Neuronal stem cell (in vitro differentiated cells): ENCODE measurements around the gene GYPC.
A peak's percentile ranks its signal among the peaks of the same experiment; 100 is the strongest.

Source experiments
- DNase-seq: peaks from one replicate; pipeline ENCODE4 v3.0.0-alpha.2; 2013; ENCODE audit warnings: low spot score
- H2AFZ ChIP-seq: one replicate; pipeline ENCODE4 v1.6.1; 2013; ENCODE audit warnings: mild to moderate bottlenecking, low read length, inconsistent platforms
- H2AK5ac ChIP-seq: 2 replicates; pipeline ENCODE4 v1.6.1; 2013; ENCODE audit warnings: low read depth, mild to moderate bottlenecking, inconsistent platforms, low read length, moderate library complexity, mixed read lengths
- H2BK120ac ChIP-seq: 2 replicates; pipeline ENCODE4 v1.6.1; 2013; ENCODE audit warnings: low read depth, mild to moderate bottlenecking, inconsistent platforms, low read length, moderate library complexity, mixed read lengths
- H2BK12ac ChIP-seq: one replicate; pipeline ENCODE4 v1.6.1; 2013; ENCODE audit warnings: low read length, inconsistent platforms
- H2BK15ac ChIP-seq: 2 replicates; pipeline ENCODE4 v1.6.1; 2013; ENCODE audit warnings: mild to moderate bottlenecking, low read length, inconsistent platforms, mixed read lengths
- H2BK5ac ChIP-seq: one replicate; pipeline ENCODE4 v1.6.1; 2013; ENCODE audit warnings: inconsistent platforms, mild to moderate bottlenecking, low read length, moderate library complexity
- H3K14ac ChIP-seq: one replicate; pipeline ENCODE4 v1.6.1; 2013; ENCODE audit warnings: low read length, inconsistent platforms
- H3K18ac ChIP-seq: 2 replicates; pipeline ENCODE4 v1.6.1; 2013; ENCODE audit warnings: low read length, inconsistent platforms
- H3K23ac ChIP-seq: 2 replicates; pipeline ENCODE4 v1.6.1; 2013; ENCODE audit warnings: low read depth, mild to moderate bottlenecking, mixed read lengths, low read length, inconsistent platforms; ENCODE audit not compliant: poor library complexity
- H3K27ac ChIP-seq: replicated peaks from 3 replicates; pipeline ENCODE4 v1.5.1; 2013; ENCODE audit warnings: low read length, inconsistent platforms
- H3K27me3 ChIP-seq, 3 experiments: 2 replicates each; pipeline ENCODE4 v1.6.1; 2013; ENCODE audit warnings: low read length in 3 of 3, mild to moderate bottlenecking in 2 of 3, inconsistent platforms in 1 of 3, low read depth in 1 of 3, mixed read lengths in 1 of 3, moderate library complexity in 1 of 3; ENCODE audit not compliant: control insufficient read depth in 3 of 3, insufficient read depth in 3 of 3
- H3K36me3 ChIP-seq, 2 donors: replicated peaks in 1 of 2; 2 replicates each; pipeline ENCODE4 v1.6.1; 2013; ENCODE audit warnings: low read length in 2 of 2; ENCODE audit not compliant: control insufficient read depth in 2 of 2, insufficient read depth in 2 of 2
- H3K4ac ChIP-seq: 2 replicates; pipeline ENCODE4 v1.6.1; 2013; ENCODE audit warnings: inconsistent platforms, mild to moderate bottlenecking, low read length, moderate library complexity
- H3K4me1 ChIP-seq, 2 donors: 1 replicate in 1 of 2; 2 replicates in 1 of 2; pipeline ENCODE4 v1.6.1; 2013; ENCODE audit warnings: low read length in 2 of 2, low read depth in 1 of 2; ENCODE audit not compliant: control insufficient read depth in 2 of 2, insufficient read depth in 1 of 2
- H3K4me2 ChIP-seq: one replicate; pipeline ENCODE4 v1.6.1; 2013; ENCODE audit warnings: mild to moderate bottlenecking, low read length, inconsistent platforms; ENCODE audit not compliant: insufficient read depth, poor library complexity, severe bottlenecking
- H3K4me3 ChIP-seq, 2 donors: 2 replicates each; pipeline ENCODE4 v1.5.1; 2013; ENCODE audit warnings: low read length in 2 of 2, mild to moderate bottlenecking in 2 of 2, inconsistent platforms in 1 of 2, moderate library complexity in 1 of 2
- H3K79me1 ChIP-seq: one replicate; pipeline ENCODE4 v1.6.1; 2013; ENCODE audit warnings: low read depth, mild to moderate bottlenecking, inconsistent platforms, low read length, moderate library complexity
- H3K9ac ChIP-seq: one replicate; pipeline ENCODE4 v1.6.1; 2013; ENCODE audit warnings: mild to moderate bottlenecking, low read depth, low read length, inconsistent platforms; ENCODE audit not compliant: poor library complexity
- H3K9me3 ChIP-seq, 2 donors: replicated peaks in 1 of 2; 2 replicates each; pipeline versions ENCODE3 to v1.6.1; 2013; ENCODE audit warnings: low read length in 2 of 2, mild to moderate bottlenecking in 2 of 2, inconsistent platforms in 1 of 2, low read depth in 1 of 2, mixed read lengths in 1 of 2, moderate library complexity in 1 of 2; ENCODE audit not compliant: control insufficient read depth in 2 of 2, insufficient read depth in 1 of 2
- H4K8ac ChIP-seq: one replicate; pipeline ENCODE4 v1.6.1; 2013; ENCODE audit warnings: low read depth, mild to moderate bottlenecking, inconsistent platforms, low read length, moderate library complexity
- H4K91ac ChIP-seq: one replicate; pipeline ENCODE4 v1.6.1; 2013; ENCODE audit warnings: low read length, low read depth, mild to moderate bottlenecking, inconsistent platforms; ENCODE audit not compliant: poor library complexity
- WGBS, 2 donors: extraction: QIAGEN DNeasy Blood & Tissue Kit; methylation state at CpG; one replicate each; pipeline ENCODE4 v1.1.7; 2013; ENCODE audit warnings: missing lambda C conversion rate in 2 of 2, mixed read lengths in 1 of 2; ENCODE audit not compliant: insufficient read length in 2 of 2, insufficient replicate concordance in 1 of 2; ENCODE audit errors: extremely low coverage in 2 of 2; 5-methylcytosine and 5-hydroxymethylcytosine counted together

Gene GYPC

GRCh38 chr2:126663184-126663963, 7.4 kb downstream of the GYPC start:
- no peak overlapping the region for H2BK120ac ChIP-seq
- H4K8ac ChIP-seq, result no peak overlapping the region
- no peak overlapping the region for H2BK5ac ChIP-seq
- no peak overlapping the region for H3K4me2 ChIP-seq
- peaks cover 11 to 27% of the 10 kb centered on the region in 2 donors for H3K4me1 ChIP-seq
- peak overlapping the region; percentile 76 for H3K4ac ChIP-seq
- H3K14ac ChIP-seq, result peak overlapping the region; percentile 43
- H2AK5ac ChIP-seq, result no peak overlapping the region
- DNase-seq, result no peak
- no peak overlapping the region for H2AFZ ChIP-seq
- peak overlapping the region; percentile 30 for H2BK12ac ChIP-seq
- no CpG with 5 or more reads among the region's 13 CpGs for WGBS, 2 donors
- H4K91ac ChIP-seq, result no peak overlapping the region
- no peak overlapping the region for H3K27ac ChIP-seq
- H2BK15ac ChIP-seq, result no peak overlapping the region
- no peaks in the 10 kb centered on the region for H3K9me3 ChIP-seq
- peaks cover 0 to 14% of the 10 kb centered on the region in 2 donors for H3K36me3 ChIP-seq
- peaks cover 0 to 2% (median 0%) of the 10 kb centered on the region in 3 experiments for H3K27me3 ChIP-seq
- no peak overlapping the region for H3K9ac ChIP-seq
- peak overlapping the region; percentile 65 for H3K18ac ChIP-seq
- H3K4me3 ChIP-seq, result no peak overlapping the region
- H3K79me1 ChIP-seq, result peaks cover 2% of the 10 kb centered on the region
- H3K23ac ChIP-seq, result no peak overlapping the region

- Histone ChIP-seq H2BK120ac (no peak overlapping the region), H3K4me3 (no peak overlapping the region), H3K27ac (no peak overlapping the region), H3K18ac (no peak overlapping the region), H2BK12ac (no peak overlapping the region), H3K4me2 (no peak overlapping the region), H2AFZ (no peak overlapping the region), H3K27me3 (peaks cover 0 to 2% (median 0%) of the 10 kb centered on the region in 3 experiments), H3K9ac (no peak overlapping the region), H3K4me1 (peaks cover 12 to 22% of the 10 kb centered on the region in 2 donors), H2BK15ac (no peak overlapping the region), H3K4ac (no peak overlapping the region), H3K23ac (no peak overlapping the region), H4K8ac (no peak overlapping the region), H3K14ac (no peak overlapping the region), H3K36me3 (peaks cover 0 to 13% of the 10 kb centered on the region in 2 donors), H3K9me3 (no peaks in the 10 kb centered on the region), H4K91ac (no peak overlapping the region), H2AK5ac (no peak overlapping the region), H3K79me1 (peaks cover 2% of the 10 kb centered on the region), H2BK5ac (no peak overlapping the region)
- WGBS, 2 donors, result no CpG with 5 or more reads among the region's 3 CpGs
- DNase-seq, result no peak
Observed at GRCh38 chr2:126664234-126664633, 8.3 kb downstream of the GYPC start.

GRCh38 chr2:126664639-126665038, 8.7 kb downstream of the GYPC start:
- Histone ChIP-seq H3K9ac (no peak overlapping the region), H3K27me3 (peaks cover 0 to 2% (median 0%) of the 10 kb centered on the region in 3 experiments), H4K8ac (no peak overlapping the region), H2BK15ac (no peak overlapping the region), H2BK12ac (no peak overlapping the region), H2BK120ac (no peak overlapping the region), H3K27ac (no peak overlapping the region), H2AFZ (no peak overlapping the region), H3K9me3 (no peaks in the 10 kb centered on the region), H3K36me3 (peaks cover 0 to 9% of the 10 kb centered on the region in 2 donors), H3K18ac (no peak overlapping the region), H3K4me3 (no peak overlapping the region), H2AK5ac (no peak overlapping the region), H3K14ac (no peak overlapping the region), H3K4me2 (no peak overlapping the region), H3K23ac (no peak overlapping the region), H3K79me1 (peaks cover 2% of the 10 kb centered on the region), H3K4ac (no peak overlapping the region), H3K4me1 (peaks cover 13 to 21% of the 10 kb centered on the region in 2 donors), H4K91ac (no peak overlapping the region), H2BK5ac (no peak overlapping the region)
- no CpG with 5 or more reads among the region's 2 CpGs for WGBS, 2 donors
- DNase-seq, result no peak

- Histone ChIP-seq H2BK120ac (no peak overlapping the region), H3K14ac (no peak overlapping the region), H2BK15ac (no peak overlapping the region), H2BK12ac (no peak overlapping the region), H3K18ac (peak overlapping the region; percentile 59), H4K8ac (no peak overlapping the region), H2AK5ac (peak overlapping the region; percentile 25), H3K4me2 (no peak overlapping the region), H3K4me3 (no peak overlapping the region), H4K91ac (no peak overlapping the region), H3K79me1 (peaks cover 1% of the 10 kb centered on the region), H3K4me1 (peaks cover 20 to 21% of the 10 kb centered on the region in 2 donors), H3K9me3 (no peaks in the 10 kb centered on the region), H3K4ac (no peak overlapping the region), H3K27ac (no peak overlapping the region), H3K9ac (peak overlapping the region; percentile 12), H3K27me3 (no peaks in the 10 kb centered on the region), H3K36me3 (peaks cover 0 to under 1% of the 10 kb centered on the region in 2 donors), H2AFZ (no peak overlapping the region), H3K23ac (peak overlapping the region; percentile 23), H2BK5ac (no peak overlapping the region)
- no CpG with 5 or more reads among the region's 9 CpGs for WGBS, 2 donors
- DNase-seq, result no peak
Observed at GRCh38 chr2:126665483-126665882, 9.5 kb downstream of the GYPC start.
